Common myeloid progenitor, CD34-positive (primary cell): ENCODE data around the gene GALNT14.

Experiments used
- CTCF ChIA-PET: fragments of 350-600 bp; sonication (Branson Sonifier 250); formaldehyde crosslinking; loops from one replicate; lab custom pipeline; 2021; ENCODE audit warnings: antibody characterized with exemption; lab: Charles Lee
- POLR2A ChIA-PET: fragments of 350-600 bp; sonication (Branson Sonifier 250); formaldehyde crosslinking; loops from one replicate; lab custom pipeline; 2021; ENCODE audit warnings: antibody characterized with exemption; lab: Charles Lee
- DNase-seq, 3 donors: peaks; one replicate each; pipeline versions ENCODE4 v3.0.0 to v3.0.0-alpha.2; 2013
- H3K27ac ChIP-seq, 2 experiments: 1 replicate in 1 of 2; 2 replicates in 1 of 2; pipeline ENCODE4 v1.7.0; 2013; ENCODE audit warnings: inconsistent platforms in 2 of 2, low read length in 2 of 2, mild to moderate bottlenecking in 2 of 2, low read depth in 1 of 2, moderate library complexity in 1 of 2; ENCODE audit not compliant: severe bottlenecking in 2 of 2, insufficient read depth in 1 of 2, poor library complexity in 1 of 2
- H3K27me3 ChIP-seq, 5 experiments: replicated peaks in 2 of 5; 1 replicate in 3 of 5; 2 replicates in 2 of 5; pipeline versions ENCODE4 v1.6.1 to v1.7.0; 2013; ENCODE audit warnings: low read length in 4 of 5, mild to moderate bottlenecking in 2 of 5, moderate library complexity in 2 of 5, inconsistent platforms in 1 of 5; ENCODE audit not compliant: insufficient read depth in 5 of 5, control insufficient read depth in 4 of 5
- H3K36me3 ChIP-seq, 4 experiments: 1 replicate in 2 of 4; 2 replicates in 2 of 4; pipeline versions ENCODE4 v1.6.1 to v1.7.0; 2013; ENCODE audit warnings: low read length in 3 of 4, control low read depth in 1 of 4, mild to moderate bottlenecking in 1 of 4; ENCODE audit not compliant: control insufficient read depth in 4 of 4, insufficient read depth in 4 of 4
- H3K4me1 ChIP-seq, 4 experiments: 1 replicate in 3 of 4; 2 replicates in 1 of 4; pipeline versions ENCODE4 v1.6.1 to v1.7.1; 2013; ENCODE audit warnings: low read length in 3 of 4, mild to moderate bottlenecking in 3 of 4, control low read depth in 1 of 4, inconsistent platforms in 1 of 4, moderate library complexity in 1 of 4; ENCODE audit not compliant: control insufficient read depth in 4 of 4, insufficient read depth in 4 of 4; ENCODE audit errors: control extremely low read depth in 1 of 4
- H3K4me3 ChIP-seq, 7 experiments: 1 replicate in 4 of 7; 2 replicates in 3 of 7; pipeline versions ENCODE4 v1.5.1 to v1.7.0; 2013; ENCODE audit warnings: mild to moderate bottlenecking in 7 of 7, low read length in 6 of 7, moderate library complexity in 6 of 7, inconsistent platforms in 2 of 7, low read depth in 2 of 7, control low read depth in 1 of 7; ENCODE audit not compliant: insufficient read depth in 4 of 7, control insufficient read depth in 1 of 7; ENCODE audit errors: extremely low read depth in 1 of 7
- H3K9me3 ChIP-seq, 5 experiments: 1 replicate in 4 of 5; 2 replicates in 1 of 5; pipeline versions ENCODE4 v1.6.1 to v1.7.1; 2013; ENCODE audit warnings: low read length in 4 of 5, mild to moderate bottlenecking in 2 of 5, inconsistent platforms in 1 of 5, low read depth in 1 of 5, moderate library complexity in 1 of 5; ENCODE audit not compliant: control insufficient read depth in 4 of 5, insufficient read depth in 2 of 5; ENCODE audit errors: control extremely low read depth in 1 of 5
- WGBS: methylation state at CpG from one replicate; pipeline ENCODE4 v1.1.5; 2013; ENCODE audit not compliant: insufficient coverage; 5-methylcytosine and 5-hydroxymethylcytosine counted together

Gene GALNT14

GRCh38 chr2:31168291-31168690 is 30.1 kb upstream of the GALNT14 start:
- Histone ChIP-seq H3K4me3 (no peak overlapping the region), H3K27me3 (no peaks in the 10 kb centered on the region), H3K9me3 (no peaks in the 10 kb centered on the region), H3K36me3 (no peaks in the 10 kb centered on the region), H3K27ac (no peak overlapping the region), H3K4me1 (peaks cover 0 to 9% (median 5%) of the 10 kb centered on the region in 4 experiments)
- ChIA-PET POLR2A (no interaction called here), CTCF (interaction anchor here (1.4 to 9.5 kb wide), 7 partner anchors 12 to 454 kb away, joined by 4 to 60 read pairs (median 11); partner anchors contain the start of gene GALNT14)
- 86% methylated on average over 6 of the region's 6 CpGs for WGBS
- no peak for DNase-seq

DNA sequence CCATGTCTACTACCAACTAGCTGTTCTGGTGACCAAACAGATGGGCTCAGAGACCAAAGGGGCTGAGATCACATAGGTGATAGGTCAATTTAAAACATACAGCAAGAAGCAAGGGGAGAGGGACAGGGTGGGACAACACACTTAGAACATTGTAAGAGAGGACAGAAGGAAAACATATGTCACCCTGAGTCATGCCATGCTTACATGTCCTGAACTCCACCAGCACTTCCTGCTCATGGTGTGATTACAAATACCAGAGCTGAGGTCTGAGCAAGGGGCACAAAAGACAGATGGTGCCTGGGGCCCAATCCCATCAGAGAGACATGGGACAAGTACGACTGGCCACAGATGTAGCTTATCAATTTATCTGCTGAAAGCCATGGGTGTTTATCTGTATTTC is 28.7 kb upstream of the GALNT14 start:
- Histone ChIP-seq H3K27me3 (no peaks in the 10 kb centered on the region), H3K4me1 (peaks cover 0 to 9% (median 5%) of the 10 kb centered on the region in 4 experiments), H3K27ac (no peak overlapping the region), H3K9me3 (no peaks in the 10 kb centered on the region), H3K4me3 (no peak overlapping the region), H3K36me3 (no peaks in the 10 kb centered on the region)
- ChIA-PET POLR2A (no interaction called here), CTCF (interaction anchor here (0.7 to 9.5 kb wide), 12 partner anchors 9 to 460 kb away, joined by 3 to 60 read pairs (median 4); partner anchors contain the start of gene GALNT14)
- 88% methylated on average over 1 of the region's 1 CpG for WGBS
- DNase-seq, result peak in 2 of 3 donors; percentile 17 to 22

- DNase-seq, result no peak
- H3K27ac ChIP-seq, result no peak overlapping the region
- WGBS, result 100% methylated on average over 6 of the region's 6 CpGs
- POLR2A ChIA-PET, result no interaction called here
- CTCF ChIA-PET, result interaction anchor here (1.1 to 2.2 kb wide), 3 partner anchors 8 to 25 kb away, joined by 3 to 8 read pairs (median 4); no protein-coding TSS in a partner anchor
- no peaks in the 10 kb centered on the region for H3K27me3 ChIP-seq
- H3K4me3 ChIP-seq, result no peak overlapping the region
- no peaks in the 10 kb centered on the region for H3K36me3 ChIP-seq
- H3K9me3 ChIP-seq, result no peaks in the 10 kb centered on the region
- peaks cover 0 to 7% (median 3%) of the 10 kb centered on the region in 4 experiments for H3K4me1 ChIP-seq
These were observed 24.8 kb upstream of the GALNT14 start for GRCh38 chr2:31163011-31163539.

DNA sequence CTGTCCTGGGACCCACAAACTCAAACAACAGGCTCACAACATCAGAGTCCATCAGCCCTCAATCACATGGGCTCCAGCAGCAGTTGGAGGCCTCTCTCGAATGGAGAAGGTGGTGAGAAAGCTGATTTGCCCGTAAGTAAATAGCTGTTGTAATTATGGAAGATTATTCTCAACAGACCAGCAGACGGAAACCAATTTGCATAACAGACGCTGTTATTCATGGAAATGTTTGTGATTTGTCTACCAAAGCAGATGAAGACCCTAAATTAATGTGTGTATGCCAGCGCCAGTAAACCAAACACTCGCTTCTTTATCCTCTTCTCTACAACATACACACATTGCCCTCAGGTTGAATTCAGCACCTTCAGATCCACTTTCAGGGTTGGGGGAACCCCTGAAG is 23.4 kb upstream of the GALNT14 start:
- no peaks in the 10 kb centered on the region for H3K36me3 ChIP-seq
- H3K27me3 ChIP-seq, result no peaks in the 10 kb centered on the region
- peaks cover 0 to 7% (median 3%) of the 10 kb centered on the region in 4 experiments for H3K4me1 ChIP-seq
- no peaks in the 10 kb centered on the region for H3K9me3 ChIP-seq
- no peak overlapping the region for H3K27ac ChIP-seq
- 94% methylated on average over 3 of the region's 6 CpGs for WGBS
- no peak for DNase-seq
- ChIA-PET CTCF (interaction anchor here (2.2 kb wide), 1 partner anchor 9 kb away, joined by 8 read pairs; no protein-coding TSS in a partner anchor), POLR2A (no interaction called here)
- H3K4me3 ChIP-seq, result no peak overlapping the region

DNA sequence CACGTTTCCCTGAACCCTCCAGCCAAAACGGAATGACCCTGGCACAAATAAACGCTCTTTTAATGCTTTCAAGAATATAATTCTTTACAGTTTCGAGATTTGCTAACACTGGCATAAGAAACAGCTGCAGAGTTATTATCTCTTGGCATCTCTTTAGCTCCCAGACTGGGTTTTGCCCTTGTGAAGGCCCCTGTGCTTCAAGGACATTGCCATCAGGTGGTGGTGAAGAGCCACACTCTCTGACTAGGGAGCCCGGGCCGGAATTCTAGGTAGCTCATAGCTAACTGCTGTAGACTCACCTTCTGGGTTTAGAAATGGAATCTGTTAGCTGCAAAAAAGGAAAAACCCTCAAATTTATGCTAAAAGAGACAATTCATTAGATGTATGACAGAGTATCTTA is 13.3 kb upstream of the GALNT14 start:
- H3K27ac ChIP-seq, result no peak overlapping the region
- no peaks in the 10 kb centered on the region for H3K4me1 ChIP-seq
- ChIA-PET POLR2A (no interaction called here), CTCF (interaction anchor here (1.1 to 3.6 kb wide), 7 partner anchors 11 to 182 kb away, joined by 3 to 14 read pairs (median 5); partner anchors contain the start of gene GALNT14)
- no peaks in the 10 kb centered on the region for H3K9me3 ChIP-seq
- WGBS, result 91% methylated on average over 6 of the region's 6 CpGs
- H3K27me3 ChIP-seq, result peaks cover 0 to 4% (median 0%) of the 10 kb centered on the region in 5 experiments
- H3K36me3 ChIP-seq, result no peaks in the 10 kb centered on the region
- no peak overlapping the region for H3K4me3 ChIP-seq
- DNase-seq, result no peak

GRCh38 chr2:31150120-31150670 is 12.0 kb upstream of the GALNT14 start:
- POLR2A ChIA-PET, result no interaction called here
- 94% methylated on average over 5 of the region's 6 CpGs for WGBS
- no peaks in the 10 kb centered on the region for H3K36me3 ChIP-seq
- no peaks in the 10 kb centered on the region for H3K4me1 ChIP-seq
- DNase-seq, result no peak
- peaks cover 0 to 4% (median 0%) of the 10 kb centered on the region in 5 experiments for H3K27me3 ChIP-seq
- H3K4me3 ChIP-seq, result no peak overlapping the region
- CTCF ChIA-PET, result interaction anchor here (0.6 to 3.6 kb wide), 3 partner anchors 9 to 461 kb away, joined by 3 to 14 read pairs (median 6); partner anchors contain the start of gene GALNT14
- H3K9me3 ChIP-seq, result no peaks in the 10 kb centered on the region
- no peak overlapping the region for H3K27ac ChIP-seq

- no peak overlapping the region for H3K27ac ChIP-seq
- H3K4me3 ChIP-seq, result no peak overlapping the region
- no peaks in the 10 kb centered on the region for H3K4me1 ChIP-seq
- ChIA-PET POLR2A (no interaction called here), CTCF (no interaction called here)
- H3K36me3 ChIP-seq, result no peaks in the 10 kb centered on the region
- peaks cover 0 to 4% (median 0%) of the 10 kb centered on the region in 5 experiments for H3K27me3 ChIP-seq
- DNase-seq, result no peak
- WGBS, result no CpG with 5 or more reads among the region's 2 CpGs
- H3K9me3 ChIP-seq, result no peaks in the 10 kb centered on the region
These were observed 10.3 kb upstream of the GALNT14 start for GRCh38 chr2:31148514-31148913.
